Fibroblast of lung (primary cell): ENCODE results near the gene SHISAL1. TPM values are rescaled to one million over a fixed set of nuclear protein-coding genes. Genes with fewer than 3 reads are reported as not detected.

ENCODE experiments used
- DNase-seq, 2 donors: peaks; one replicate each; pipeline versions ENCODE4 v3.0.0 to v3.0.0-alpha.2; 2010; ENCODE audit warnings: low read depth in 2 of 2
- H2AFZ ChIP-seq: 2 replicates; pipeline ENCODE4 v1.5.1; 2012; ENCODE audit warnings: low read length, control low read depth, inconsistent platforms
- H3K27ac ChIP-seq: 2 replicates; pipeline ENCODE4 v1.5.1; 2011; ENCODE audit warnings: low read length, control low read depth; ENCODE audit not compliant: insufficient read depth
- H3K27me3 ChIP-seq: 2 replicates; pipeline ENCODE4 v1.5.1; 2011; ENCODE audit warnings: mild to moderate bottlenecking, low read length; ENCODE audit not compliant: control insufficient read depth, insufficient read depth
- H3K36me3 ChIP-seq: 2 replicates; pipeline ENCODE4 v1.5.1; 2011; ENCODE audit warnings: low read length; ENCODE audit not compliant: control insufficient read depth, insufficient read depth
- H3K4me1 ChIP-seq: 2 replicates; pipeline ENCODE4 v1.5.1; 2011; ENCODE audit warnings: low read length; ENCODE audit not compliant: control insufficient read depth, insufficient read depth; ENCODE audit errors: extremely low read depth
- H3K4me2 ChIP-seq: 2 replicates; pipeline ENCODE4 v1.5.1; 2011; ENCODE audit warnings: low read length, control low read depth; ENCODE audit not compliant: insufficient read depth; ENCODE audit errors: extremely low read depth
- H3K4me3 ChIP-seq, 4 experiments: fragments of 200-600 bp in 1 of 4; sonication (generic) in 1 of 4; replicated peaks in 1 of 4; 2 replicates each; pipeline ENCODE4 v1.5.1; 2011 to 2016; ENCODE audit warnings: low read length in 4 of 4, low read depth in 3 of 4, mild to moderate bottlenecking in 3 of 4, control low read depth in 2 of 4, inconsistent platforms in 1 of 4, mixed read lengths in 1 of 4; ENCODE audit not compliant: insufficient read depth in 1 of 4; ENCODE audit errors: control extremely low read depth in 1 of 4
- H3K79me2 ChIP-seq: 2 replicates; pipeline ENCODE4 v1.5.1; 2012; ENCODE audit warnings: mild to moderate bottlenecking, low read length, inconsistent platforms; ENCODE audit not compliant: control insufficient read depth, insufficient read depth
- H3K9ac ChIP-seq: 2 replicates; pipeline ENCODE4 v1.5.1; 2011; ENCODE audit warnings: mild to moderate bottlenecking, low read length, control low read depth; ENCODE audit not compliant: insufficient read depth
- H3K9me3 ChIP-seq: 2 replicates; pipeline ENCODE4 v1.5.1; 2012; ENCODE audit warnings: low read depth, low read length; ENCODE audit not compliant: control insufficient read depth, insufficient read depth
- H4K20me1 ChIP-seq: 2 replicates; pipeline ENCODE4 v1.5.1; 2011; ENCODE audit warnings: low read length; ENCODE audit not compliant: control insufficient read depth, insufficient read depth; ENCODE audit errors: extremely low read depth
- CTCF ChIP-seq, 2 donors: IDR thresholded peaks in 1 of 2; conservative IDR thresholded peaks in 1 of 2; 1 replicate in 1 of 2; 2 replicates in 1 of 2; pipeline ENCODE4 v1.5.1; 2011 to 2012; ENCODE audit warnings: low read length in 2 of 2, control low read depth in 1 of 2, inconsistent platforms in 1 of 2, low read depth in 1 of 2, mild to moderate bottlenecking in 1 of 2
- EZH2 ChIP-seq: IDR thresholded peaks from 2 replicates; pipeline ENCODE4 v1.5.1; 2012; ENCODE audit warnings: low read length, control low read depth, mild to moderate bottlenecking; ENCODE audit errors: missing control alignments
- polyA plus RNA-seq, 2 donors: library from polyadenylated mRNA; depleted of rRNA in 1 of 2; stranded (reverse) in 1 of 2; unstranded in 1 of 2; fragments of >200 nt; gene quantifications; 2 replicates each; pipeline ENCODE4 v1.2.1, GENCODE V29; 2011 to 2012; ENCODE audit warnings: missing spikeins in 1 of 2
- total RNA-seq: library from RNA; depleted of rRNA; stranded (reverse); fragments of >200 nt; gene quantifications from 2 replicates; pipeline ENCODE4 v1.2.1, GENCODE V29; 2014

SHISAL1 gene
- total and polyA plus RNA-seq, 2 donors (not counting 1 experiment from before 2014, with no cell fraction given) = 0.73 to 3.5 TPM

DNA sequence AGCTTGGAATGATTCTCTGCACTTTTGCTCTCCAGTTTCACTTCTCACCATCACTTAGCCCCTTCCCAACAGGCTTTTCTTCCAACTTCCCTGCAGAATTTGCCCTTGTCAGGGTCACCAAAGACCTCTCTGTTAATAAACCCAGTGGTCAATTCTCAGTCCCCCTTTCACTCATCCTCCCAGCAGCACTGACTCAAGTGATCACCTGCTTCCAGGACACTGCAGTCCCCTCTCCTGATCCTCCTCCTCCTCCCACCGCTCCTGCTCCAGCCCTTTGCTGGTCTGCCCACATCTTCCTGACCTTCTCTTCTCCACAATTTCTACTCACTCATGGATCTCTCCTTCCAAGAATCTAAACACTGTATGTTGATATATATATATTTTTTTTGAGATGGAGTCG lies 57.9 kb downstream of the SHISAL1 start:
- no peak overlapping the region for H2AFZ ChIP-seq
- DNase-seq = no peak
- no peaks in the 10 kb centered on the region for H4K20me1 ChIP-seq
- no peaks in the 10 kb centered on the region for H3K9me3 ChIP-seq
- no peaks in the 10 kb centered on the region for H3K79me2 ChIP-seq
- no peak overlapping the region for H3K4me2 ChIP-seq
- TF ChIP-seq EZH2 (no peak), CTCF (conservative IDR thresholded peaks at IDR 0.05 in 1 of 2, IDR thresholded peaks at IDR 0.05 in 1 of 2; ENCODE audit: low read depth in 1 of 2, low read length in 2 of 2) (no peak)
- H3K9ac ChIP-seq = no peak overlapping the region
- H3K27ac ChIP-seq = no peak overlapping the region
- H3K36me3 ChIP-seq = no peaks in the 10 kb centered on the region
- H3K27me3 ChIP-seq = peaks cover 6% of the 10 kb centered on the region
- H3K4me1 ChIP-seq = no peaks in the 10 kb centered on the region
- no peak overlapping the region for H3K4me3 ChIP-seq

- H3K4me3 ChIP-seq = no peak overlapping the region
- no peak overlapping the region for H3K27ac ChIP-seq
- no peak overlapping the region for H3K4me2 ChIP-seq
- no peak for DNase-seq
- H4K20me1 ChIP-seq = no peaks in the 10 kb centered on the region
- no peaks in the 10 kb centered on the region for H3K79me2 ChIP-seq
- TF ChIP-seq CTCF (conservative IDR thresholded peaks at IDR 0.05 in 1 of 2, IDR thresholded peaks at IDR 0.05 in 1 of 2; ENCODE audit: low read depth in 1 of 2, low read length in 2 of 2) (no peak), EZH2 (no peak)
- no peaks in the 10 kb centered on the region for H3K27me3 ChIP-seq
- no peak overlapping the region for H3K9ac ChIP-seq
- no peaks in the 10 kb centered on the region for H3K9me3 ChIP-seq
- no peak overlapping the region for H2AFZ ChIP-seq
- H3K36me3 ChIP-seq = no peaks in the 10 kb centered on the region
- H3K4me1 ChIP-seq = no peaks in the 10 kb centered on the region
Measured at GRCh38 chr22:44249376-44250147, 63.2 kb downstream of the SHISAL1 start.

DNA sequence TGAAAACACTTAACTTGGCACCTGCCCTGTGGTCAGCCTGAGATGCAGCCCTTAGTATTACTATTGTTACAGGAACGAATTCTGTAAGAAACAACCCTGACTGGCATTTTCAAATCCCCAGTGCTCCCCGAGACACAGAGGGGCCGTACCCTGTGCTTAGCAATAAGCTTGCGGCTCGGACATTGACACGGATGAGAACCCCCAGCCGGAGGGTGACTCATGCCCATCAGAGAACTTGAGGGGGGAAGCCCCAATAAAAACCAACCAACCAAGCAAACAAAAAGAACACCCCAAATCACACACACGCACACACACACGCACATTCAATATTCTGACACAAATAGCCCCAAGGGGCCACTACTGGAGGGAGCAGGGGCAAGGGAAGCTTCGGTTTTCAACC lies 63.8 kb downstream of the SHISAL1 start:
- Histone ChIP-seq H3K36me3 (no peaks in the 10 kb centered on the region), H3K9me3 (no peaks in the 10 kb centered on the region), H3K79me2 (no peaks in the 10 kb centered on the region), H4K20me1 (no peaks in the 10 kb centered on the region), H2AFZ (no peak overlapping the region), H3K4me3 (no peak overlapping the region), H3K4me1 (no peaks in the 10 kb centered on the region), H3K4me2 (no peak overlapping the region), H3K27me3 (no peaks in the 10 kb centered on the region), H3K27ac (no peak overlapping the region), H3K9ac (no peak overlapping the region)
- no peak for DNase-seq
- no peak for TF ChIP-seq CTCF (conservative IDR thresholded peaks at IDR 0.05 in 1 of 2, IDR thresholded peaks at IDR 0.05 in 1 of 2; ENCODE audit: low read depth in 1 of 2, low read length in 2 of 2)
- TF ChIP-seq EZH2 = no peak
